Mammary epithelial cell (primary cell): Measurements from ENCODE around the gene GAST.

Experiments
- EZH2 ChIP-seq: IDR thresholded peaks from 2 replicates; pipeline ENCODE4 v1.6.1; 2012; ENCODE audit warnings: low read length, inconsistent platforms, borderline replicate concordance
- TF ChIP-seq, protein P1 (sequence below), 2 donors: IDR thresholded peaks in 1 of 2; conservative IDR thresholded peaks in 1 of 2; 2 replicates each; pipeline ENCODE4 v1.5.1; 2011 to 2012; ENCODE audit warnings: inconsistent platforms in 2 of 2, low read length in 2 of 2, mild to moderate bottlenecking in 2 of 2, control low read depth in 1 of 2, low read depth in 1 of 2; ENCODE audit not compliant: insufficient read depth in 1 of 2; ENCODE audit errors: extremely low read depth in 1 of 2

DNA sequence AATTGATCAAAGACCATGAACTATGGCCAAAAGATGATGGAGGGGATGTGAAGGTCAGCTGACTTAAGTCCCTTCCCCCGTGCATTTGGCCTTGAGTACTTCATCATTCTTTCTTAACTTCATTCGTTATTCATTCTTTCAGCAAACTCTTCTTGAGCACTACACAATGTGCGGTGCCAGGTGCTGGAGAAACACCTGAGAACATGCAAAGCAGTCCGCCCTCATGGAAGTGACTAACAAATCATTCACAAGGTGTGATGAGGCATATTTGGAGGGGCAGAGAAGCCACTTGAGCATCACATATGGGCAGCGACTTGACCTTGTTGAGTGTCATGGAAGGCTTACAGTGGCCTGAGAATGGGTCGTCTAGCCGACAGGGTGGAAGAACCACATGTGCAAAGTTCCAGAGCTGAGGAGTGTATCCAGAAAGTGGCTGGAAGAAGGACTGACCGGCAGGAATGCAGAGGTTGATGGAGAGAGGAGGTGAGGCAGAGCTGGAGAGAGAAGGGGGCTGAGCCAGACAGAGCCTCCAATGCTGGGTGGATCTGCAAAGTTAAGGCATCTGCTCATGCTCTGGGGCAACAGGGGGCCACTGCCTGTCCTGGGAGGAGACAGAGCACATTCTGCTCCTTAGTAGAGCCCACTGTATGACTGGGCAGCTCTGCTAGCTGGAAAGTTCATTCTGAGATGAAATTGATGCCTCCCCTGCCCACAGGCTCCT is 48.5 kb upstream of the GAST start:
- TF ChIP-seq, protein P1, sequence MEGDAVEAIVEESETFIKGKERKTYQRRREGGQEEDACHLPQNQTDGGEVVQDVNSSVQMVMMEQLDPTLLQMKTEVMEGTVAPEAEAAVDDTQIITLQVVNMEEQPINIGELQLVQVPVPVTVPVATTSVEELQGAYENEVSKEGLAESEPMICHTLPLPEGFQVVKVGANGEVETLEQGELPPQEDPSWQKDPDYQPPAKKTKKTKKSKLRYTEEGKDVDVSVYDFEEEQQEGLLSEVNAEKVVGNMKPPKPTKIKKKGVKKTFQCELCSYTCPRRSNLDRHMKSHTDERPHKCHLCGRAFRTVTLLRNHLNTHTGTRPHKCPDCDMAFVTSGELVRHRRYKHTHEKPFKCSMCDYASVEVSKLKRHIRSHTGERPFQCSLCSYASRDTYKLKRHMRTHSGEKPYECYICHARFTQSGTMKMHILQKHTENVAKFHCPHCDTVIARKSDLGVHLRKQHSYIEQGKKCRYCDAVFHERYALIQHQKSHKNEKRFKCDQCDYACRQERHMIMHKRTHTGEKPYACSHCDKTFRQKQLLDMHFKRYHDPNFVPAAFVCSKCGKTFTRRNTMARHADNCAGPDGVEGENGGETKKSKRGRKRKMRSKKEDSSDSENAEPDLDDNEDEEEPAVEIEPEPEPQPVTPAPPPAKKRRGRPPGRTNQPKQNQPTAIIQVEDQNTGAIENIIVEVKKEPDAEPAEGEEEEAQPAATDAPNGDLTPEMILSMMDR (conservative IDR thresholded peaks at IDR 0.05 in 1 of 2, IDR thresholded peaks at IDR 0.05 in 1 of 2; ENCODE audit: extremely low read depth in 1 of 2, insufficient read depth in 1 of 2, low read depth in 1 of 2, low read length in 2 of 2): no peak
- no peak for TF ChIP-seq EZH2
